Measurements from ENCODE around the gene ALPP.

The ALPP gene

DNA sequence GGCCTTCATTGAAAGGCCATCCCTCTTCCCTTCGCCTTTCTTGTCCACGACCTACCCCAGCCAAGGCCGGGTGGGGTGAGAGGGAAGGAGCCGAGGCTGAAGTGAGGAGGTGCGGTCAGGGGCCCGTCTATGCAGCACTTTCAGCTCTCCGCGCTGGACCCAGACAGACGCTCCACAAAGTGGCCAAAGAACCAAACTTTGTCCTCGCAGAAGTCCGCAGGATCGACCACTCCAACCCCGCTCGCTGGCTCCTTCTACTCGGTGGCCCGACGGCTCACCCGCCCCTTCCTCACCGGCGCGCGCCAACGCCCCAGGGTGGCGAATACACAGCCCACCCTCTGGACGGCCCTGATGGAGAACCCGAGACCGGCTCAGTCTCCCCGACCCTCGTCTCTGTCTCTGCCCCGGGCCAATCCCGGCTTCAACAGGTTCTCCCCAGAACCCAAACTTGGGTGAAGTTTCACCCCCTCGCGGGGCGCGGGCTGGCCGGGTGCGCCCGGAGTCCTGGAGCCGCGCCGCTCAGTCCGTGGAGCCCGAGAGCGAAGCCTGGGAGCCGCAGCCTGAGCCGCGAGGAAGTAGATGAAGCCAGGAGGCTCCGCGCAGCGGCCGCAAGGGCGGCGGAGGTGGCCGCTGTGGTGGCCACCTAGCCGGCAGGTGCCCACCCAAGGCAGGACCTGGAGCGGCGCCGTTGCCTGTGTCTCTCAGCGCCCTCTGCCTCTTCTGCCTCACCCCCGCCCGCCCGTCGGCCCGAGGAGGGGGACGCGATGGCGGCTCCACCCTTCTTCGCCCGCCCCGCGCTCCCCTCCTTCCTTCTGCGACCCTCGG is 26.7 kb upstream of the ALPP start:
- no peaks in the 10 kb centered on the region for H3K79me2 ChIP-seq (ENCODE audit: insufficient read depth, low read length)
- no peak overlapping the region for H3K9ac ChIP-seq (ENCODE audit: low read length)
- no peak for TF ChIP-seq EZH2 (IDR thresholded peaks at IDR 0.05; ENCODE audit: borderline replicate concordance, low read length)
- no peaks in the 10 kb centered on the region for H3F3A ChIP-seq (ENCODE audit: insufficient read depth, low read length)
- no peaks in the 10 kb centered on the region for H3K4me1 ChIP-seq (ENCODE audit: insufficient read depth, low read length, severe bottlenecking)
- no peak overlapping the region for H3K27ac ChIP-seq (ENCODE audit: low read depth, low read length, poor library complexity, severe bottlenecking)
- H3K36me3 ChIP-seq (ENCODE audit: insufficient read depth, low read length) = no peaks in the 10 kb centered on the region
- H3K9me3 ChIP-seq (ENCODE audit: low read length) = no peaks in the 10 kb centered on the region
- H2AFZ ChIP-seq (ENCODE audit: low read length) = no peak overlapping the region
- H3K4me3 ChIP-seq (ENCODE audit: low read depth, low read length, poor library complexity, severe bottlenecking) = no peak overlapping the region
- no peak overlapping the region for H3K4me2 ChIP-seq (ENCODE audit: low read length)
- no peaks in the 10 kb centered on the region for H3K9me2 ChIP-seq (ENCODE audit: low read depth, low read length)
- 0 out of 2 replicates have a peak, but pooled peaks cover 4% of the 10 kb centered on the region for H3K27me3 ChIP-seq (ENCODE audit: insufficient read depth, low read length)
- H4K20me1 ChIP-seq (ENCODE audit: insufficient read depth, low read length) = no peaks in the 10 kb centered on the region

DNA sequence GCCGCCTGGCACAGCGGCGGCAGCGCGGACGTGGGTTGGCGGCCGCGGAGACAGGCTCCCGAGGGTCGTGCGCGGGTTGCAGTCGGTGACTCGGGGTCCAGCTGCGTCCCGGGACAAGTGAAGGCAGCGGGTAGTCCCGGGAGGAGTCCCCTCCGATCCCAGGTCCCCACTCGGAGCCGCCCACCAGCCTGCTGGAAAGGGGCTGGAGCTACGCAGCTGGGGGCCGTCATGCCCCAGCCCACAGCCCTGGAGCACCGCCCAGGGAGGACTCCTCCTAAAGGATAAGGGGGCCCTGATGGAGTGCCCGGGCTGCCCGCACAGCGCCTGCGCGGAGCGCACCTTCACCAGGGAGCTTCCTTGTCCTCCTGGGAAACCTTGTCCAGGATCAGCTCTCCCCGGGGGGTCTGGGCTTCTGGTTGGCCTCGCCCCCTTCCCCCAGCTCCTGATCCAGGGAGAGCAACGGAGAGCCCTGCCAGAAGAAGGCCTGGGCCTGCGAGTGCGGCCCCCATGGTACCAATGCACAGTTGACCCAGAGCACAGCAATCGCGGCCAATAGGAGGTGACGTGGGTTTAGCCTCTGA is 25.9 kb upstream of the ALPP start:
- Histone ChIP-seq H3K27me3 (ENCODE audit: insufficient read depth, low read length) (0 out of 2 replicates have a peak, but pooled peaks cover 4% of the 10 kb centered on the region), H3K27ac (ENCODE audit: low read depth, low read length, poor library complexity, severe bottlenecking) (no peak overlapping the region), H3K9me2 (ENCODE audit: low read depth, low read length) (no peaks in the 10 kb centered on the region), H4K20me1 (ENCODE audit: insufficient read depth, low read length) (no peaks in the 10 kb centered on the region), H3F3A (ENCODE audit: insufficient read depth, low read length) (no peaks in the 10 kb centered on the region), H3K4me1 (ENCODE audit: insufficient read depth, low read length, severe bottlenecking) (no peaks in the 10 kb centered on the region), H3K9ac (ENCODE audit: low read length) (no peak overlapping the region), H2AFZ (ENCODE audit: low read length) (no peak overlapping the region), H3K79me2 (ENCODE audit: insufficient read depth, low read length) (no peaks in the 10 kb centered on the region), H3K4me2 (ENCODE audit: low read length) (no peak overlapping the region), H3K9me3 (ENCODE audit: low read length) (no peaks in the 10 kb centered on the region), H3K36me3 (ENCODE audit: insufficient read depth, low read length) (no peaks in the 10 kb centered on the region), H3K4me3 (ENCODE audit: low read depth, low read length, poor library complexity, severe bottlenecking) (no peak overlapping the region)
- TF ChIP-seq EZH2 (IDR thresholded peaks at IDR 0.05; ENCODE audit: borderline replicate concordance, low read length) = no peak

DNA sequence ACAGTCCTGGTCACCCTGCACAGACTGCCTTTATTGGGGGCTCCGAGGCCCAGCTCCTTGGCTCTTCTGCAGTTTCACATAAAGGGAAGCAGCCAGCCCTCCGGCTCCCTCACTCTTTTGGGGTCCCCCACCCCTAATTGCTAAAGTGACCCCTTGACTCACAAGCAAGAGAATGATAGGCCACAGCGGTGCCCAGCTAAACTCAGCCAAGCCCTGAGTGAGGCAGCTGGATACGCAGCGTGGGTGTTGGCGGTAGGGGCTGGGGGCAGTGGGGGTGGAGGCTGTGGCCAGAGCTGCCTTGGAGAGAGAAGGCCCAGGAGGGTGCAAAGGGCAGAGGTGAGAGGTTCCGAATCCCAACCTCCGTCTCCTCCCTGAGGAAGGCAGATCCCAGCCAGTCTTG is 25.5 kb upstream of the ALPP start:
- no peaks in the 10 kb centered on the region for H3K36me3 ChIP-seq (ENCODE audit: insufficient read depth, low read length)
- no peaks in the 10 kb centered on the region for H4K20me1 ChIP-seq (ENCODE audit: insufficient read depth, low read length)
- H3K9me3 ChIP-seq (ENCODE audit: low read length) = no peaks in the 10 kb centered on the region
- H3K4me1 ChIP-seq (ENCODE audit: insufficient read depth, low read length, severe bottlenecking) = no peaks in the 10 kb centered on the region
- H2AFZ ChIP-seq (ENCODE audit: low read length) = no peak overlapping the region
- H3K4me3 ChIP-seq (ENCODE audit: low read depth, low read length, poor library complexity, severe bottlenecking) = no peak overlapping the region
- H3K9me2 ChIP-seq (ENCODE audit: low read depth, low read length) = no peaks in the 10 kb centered on the region
- no peak for TF ChIP-seq EZH2 (IDR thresholded peaks at IDR 0.05; ENCODE audit: borderline replicate concordance, low read length)
- TF ChIP-seq, protein P1, sequence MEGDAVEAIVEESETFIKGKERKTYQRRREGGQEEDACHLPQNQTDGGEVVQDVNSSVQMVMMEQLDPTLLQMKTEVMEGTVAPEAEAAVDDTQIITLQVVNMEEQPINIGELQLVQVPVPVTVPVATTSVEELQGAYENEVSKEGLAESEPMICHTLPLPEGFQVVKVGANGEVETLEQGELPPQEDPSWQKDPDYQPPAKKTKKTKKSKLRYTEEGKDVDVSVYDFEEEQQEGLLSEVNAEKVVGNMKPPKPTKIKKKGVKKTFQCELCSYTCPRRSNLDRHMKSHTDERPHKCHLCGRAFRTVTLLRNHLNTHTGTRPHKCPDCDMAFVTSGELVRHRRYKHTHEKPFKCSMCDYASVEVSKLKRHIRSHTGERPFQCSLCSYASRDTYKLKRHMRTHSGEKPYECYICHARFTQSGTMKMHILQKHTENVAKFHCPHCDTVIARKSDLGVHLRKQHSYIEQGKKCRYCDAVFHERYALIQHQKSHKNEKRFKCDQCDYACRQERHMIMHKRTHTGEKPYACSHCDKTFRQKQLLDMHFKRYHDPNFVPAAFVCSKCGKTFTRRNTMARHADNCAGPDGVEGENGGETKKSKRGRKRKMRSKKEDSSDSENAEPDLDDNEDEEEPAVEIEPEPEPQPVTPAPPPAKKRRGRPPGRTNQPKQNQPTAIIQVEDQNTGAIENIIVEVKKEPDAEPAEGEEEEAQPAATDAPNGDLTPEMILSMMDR (IDR thresholded peaks at IDR 0.05; ENCODE audit: low read length) = no peak
- H3K27ac ChIP-seq (ENCODE audit: low read depth, low read length, poor library complexity, severe bottlenecking) = no peak overlapping the region
- no peaks in the 10 kb centered on the region for H3F3A ChIP-seq (ENCODE audit: insufficient read depth, low read length)
- H3K27me3 ChIP-seq (ENCODE audit: insufficient read depth, low read length) = 0 out of 2 replicates have a peak, but pooled peaks cover 4% of the 10 kb centered on the region
- no peak overlapping the region for H3K9ac ChIP-seq (ENCODE audit: low read length)
- H3K79me2 ChIP-seq (ENCODE audit: insufficient read depth, low read length) = no peaks in the 10 kb centered on the region
- no peak overlapping the region for H3K4me2 ChIP-seq (ENCODE audit: low read length)

DNA sequence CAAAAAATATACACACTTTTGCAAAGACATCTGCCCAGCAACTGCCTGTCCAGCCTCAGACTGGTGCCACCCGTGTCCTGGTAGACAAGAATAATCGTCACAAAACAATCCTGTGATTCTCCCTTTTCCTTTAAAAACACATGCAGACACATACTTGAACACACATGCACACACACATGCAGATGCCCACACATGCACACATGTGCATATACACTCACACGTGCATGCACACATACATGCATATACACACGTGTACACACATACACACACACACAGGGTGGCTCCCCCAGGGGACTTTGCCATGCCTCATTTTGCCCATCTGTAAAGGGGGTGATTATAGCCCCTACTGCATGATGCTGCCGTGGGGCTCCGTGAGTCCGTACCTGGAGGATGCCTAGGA is 24.9 kb upstream of the ALPP start:
- Histone ChIP-seq H3K4me1 (ENCODE audit: insufficient read depth, low read length, severe bottlenecking) (no peaks in the 10 kb centered on the region), H3K9me2 (ENCODE audit: low read depth, low read length) (no peaks in the 10 kb centered on the region), H3K9ac (ENCODE audit: low read length) (no peak overlapping the region), H3K4me2 (ENCODE audit: low read length) (no peak overlapping the region), H3K27me3 (ENCODE audit: insufficient read depth, low read length) (0 out of 2 replicates have a peak, but pooled peaks cover 4% of the 10 kb centered on the region), H2AFZ (ENCODE audit: low read length) (no peak overlapping the region), H3K4me3 (ENCODE audit: low read depth, low read length, poor library complexity, severe bottlenecking) (no peak overlapping the region), H3K27ac (ENCODE audit: low read depth, low read length, poor library complexity, severe bottlenecking) (no peak overlapping the region), H3K36me3 (ENCODE audit: insufficient read depth, low read length) (no peaks in the 10 kb centered on the region), H3K79me2 (ENCODE audit: insufficient read depth, low read length) (no peaks in the 10 kb centered on the region), H3F3A (ENCODE audit: insufficient read depth, low read length) (no peaks in the 10 kb centered on the region), H4K20me1 (ENCODE audit: insufficient read depth, low read length) (no peaks in the 10 kb centered on the region), H3K9me3 (ENCODE audit: low read length) (no peaks in the 10 kb centered on the region)
- TF ChIP-seq, protein P1 (IDR thresholded peaks at IDR 0.05; ENCODE audit: low read length) = no peak
- no peak for TF ChIP-seq EZH2 (IDR thresholded peaks at IDR 0.05; ENCODE audit: borderline replicate concordance, low read length)
